ENCODE data around the gene ZNF526.
A peak's percentile ranks its signal among the peaks of the same experiment; 100 is the strongest.

Gene ZNF526

GRCh38 chr19:42253245-42254088, 33.4 kb downstream of the ZNF526 start:
- peaks cover 7% of the 10 kb centered on the region for H3K27me3 ChIP-seq (ENCODE audit: insufficient read depth, poor library complexity, severe bottlenecking)
- DNase-seq (ENCODE audit: low read depth in 1 of 2, low spot score in 1 of 2): peak; percentile 65 to 86
- peak overlapping the region; percentile 94 for H3K27ac ChIP-seq (replicated peaks)
- H3K4me3 ChIP-seq (replicated peaks; ENCODE audit: insufficient read depth, low read length): peak overlapping the region; percentile 92
- TF ChIP-seq REST (IDR thresholded peaks at IDR 0.05; ENCODE audit: insufficient replicate concordance, low read depth) (no peak), POLR2AphosphoS5 (IDR thresholded peaks at IDR 0.05; ENCODE audit: low read depth) (peak; percentile 46), SPI1 (IDR thresholded peaks at IDR 0.05; ENCODE audit: borderline replicate concordance, low read depth) (peak; percentile 88)

DNA sequence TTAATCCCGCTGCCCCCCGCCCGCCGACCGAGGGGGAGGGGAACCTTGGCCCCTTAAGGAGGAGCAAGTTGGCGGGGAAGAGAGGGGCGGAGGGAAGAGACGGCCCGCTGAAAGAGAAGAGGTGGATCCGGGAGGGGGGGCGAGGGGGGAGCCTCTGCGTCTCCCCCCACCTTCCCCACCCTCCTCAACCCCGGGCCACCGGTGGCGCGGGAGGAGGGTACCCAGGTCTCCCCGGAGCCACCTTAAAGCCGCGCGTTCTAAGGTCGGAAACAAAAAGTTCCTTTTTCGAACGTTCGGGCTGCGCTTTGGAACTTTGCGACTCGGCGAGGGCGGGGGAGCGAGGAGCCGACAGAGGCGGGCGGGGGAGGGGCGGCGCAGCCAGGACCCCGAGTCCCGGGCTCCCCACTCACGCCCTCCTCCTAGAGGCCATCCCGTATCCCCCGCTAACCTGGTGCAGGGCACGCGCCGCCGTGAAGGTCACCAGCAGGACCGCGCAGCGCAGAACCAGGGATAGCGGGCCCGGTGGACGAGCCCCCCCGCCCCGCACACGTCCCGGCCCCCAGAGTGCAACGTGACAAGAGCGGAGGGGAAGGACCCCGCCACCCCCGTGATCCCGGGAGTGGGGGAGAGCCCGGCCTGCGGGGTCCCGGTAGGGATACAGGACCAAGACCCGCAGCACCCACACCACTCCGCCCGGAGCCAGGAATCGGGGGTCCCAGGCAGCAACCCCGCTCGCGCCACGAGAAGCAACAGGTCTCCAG, 34.2 kb downstream of the ZNF526 start:
- peak; percentile 67 to 80 for DNase-seq (ENCODE audit: low read depth in 1 of 2, low spot score in 1 of 2)

DNA sequence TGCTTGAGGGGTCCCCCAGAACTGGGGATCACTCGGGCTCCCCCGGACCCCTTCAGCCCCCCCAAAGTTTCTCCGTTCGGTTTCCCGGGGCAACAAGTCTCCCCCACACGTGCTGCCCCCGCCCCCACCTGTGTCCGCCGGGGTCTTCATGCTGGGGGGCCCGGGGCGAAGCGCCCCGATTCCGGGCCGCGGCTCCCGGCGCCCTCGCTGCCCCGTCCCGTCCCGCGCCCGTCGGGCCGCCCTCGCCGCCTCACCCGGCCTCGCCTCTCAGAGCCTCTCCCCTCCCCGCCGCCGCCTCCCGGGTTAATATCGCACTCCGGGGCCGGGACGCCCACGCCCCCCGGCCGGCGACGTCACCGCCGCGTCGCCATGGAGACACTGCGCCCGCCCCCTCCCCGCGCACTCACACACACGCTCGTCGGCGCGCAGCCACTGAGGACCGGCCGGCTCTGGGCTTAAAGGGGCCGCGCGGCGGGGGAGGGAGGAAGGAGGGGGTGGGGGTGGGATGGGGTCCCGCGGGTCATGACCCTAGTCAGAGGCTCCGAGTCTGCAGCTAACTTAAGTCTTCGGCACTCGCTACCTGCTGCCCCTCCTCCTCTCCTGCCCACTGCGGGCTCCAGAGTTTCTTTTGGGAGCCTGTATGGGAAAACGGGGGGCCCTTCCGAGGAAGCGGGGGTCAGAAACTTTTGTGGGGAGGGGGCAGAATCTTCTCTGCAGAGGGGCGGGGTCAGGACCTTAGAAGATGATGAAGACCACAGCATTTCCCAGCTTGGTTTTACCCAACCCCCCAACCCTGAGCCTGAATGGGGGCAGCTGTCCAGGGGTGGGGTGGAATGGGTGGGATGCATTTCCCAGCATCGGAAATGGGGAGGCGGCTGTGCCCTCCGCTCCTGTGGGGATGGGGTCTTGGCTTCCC, 35.0 kb downstream of the ZNF526 start, which contains the start of gene ERF:
Gene ERF, minus strand, starts transcription at position 279 of the 916 bp plus-strand sequence. Its CDS starts 129 bp downstream, at position 150.
- no peak for TF ChIP-seq GABPA (IDR thresholded peaks at IDR 0.05; ENCODE audit: low read depth)
- no peak for TF ChIP-seq REST (IDR thresholded peaks at IDR 0.05; ENCODE audit: insufficient replicate concordance, low read depth)
- TF ChIP-seq POLR2AphosphoS5 (IDR thresholded peaks at IDR 0.05; ENCODE audit: low read depth): no peak; the same call in 1 of the 2 replicates
- TF ChIP-seq SPI1 (IDR thresholded peaks at IDR 0.05; ENCODE audit: borderline replicate concordance, low read depth): no peak
- TF ChIP-seq, protein P1, sequence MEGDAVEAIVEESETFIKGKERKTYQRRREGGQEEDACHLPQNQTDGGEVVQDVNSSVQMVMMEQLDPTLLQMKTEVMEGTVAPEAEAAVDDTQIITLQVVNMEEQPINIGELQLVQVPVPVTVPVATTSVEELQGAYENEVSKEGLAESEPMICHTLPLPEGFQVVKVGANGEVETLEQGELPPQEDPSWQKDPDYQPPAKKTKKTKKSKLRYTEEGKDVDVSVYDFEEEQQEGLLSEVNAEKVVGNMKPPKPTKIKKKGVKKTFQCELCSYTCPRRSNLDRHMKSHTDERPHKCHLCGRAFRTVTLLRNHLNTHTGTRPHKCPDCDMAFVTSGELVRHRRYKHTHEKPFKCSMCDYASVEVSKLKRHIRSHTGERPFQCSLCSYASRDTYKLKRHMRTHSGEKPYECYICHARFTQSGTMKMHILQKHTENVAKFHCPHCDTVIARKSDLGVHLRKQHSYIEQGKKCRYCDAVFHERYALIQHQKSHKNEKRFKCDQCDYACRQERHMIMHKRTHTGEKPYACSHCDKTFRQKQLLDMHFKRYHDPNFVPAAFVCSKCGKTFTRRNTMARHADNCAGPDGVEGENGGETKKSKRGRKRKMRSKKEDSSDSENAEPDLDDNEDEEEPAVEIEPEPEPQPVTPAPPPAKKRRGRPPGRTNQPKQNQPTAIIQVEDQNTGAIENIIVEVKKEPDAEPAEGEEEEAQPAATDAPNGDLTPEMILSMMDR (IDR thresholded peaks at IDR 0.05; ENCODE audit: insufficient read depth, low read length): no peak
- peaks cover 7% of the 10 kb centered on the region for H3K27me3 ChIP-seq (ENCODE audit: insufficient read depth, poor library complexity, severe bottlenecking)
- peak within 1 kb of the TSS; percentile 92 for H3K4me3 ChIP-seq (replicated peaks; ENCODE audit: insufficient read depth, low read length)
- peak; percentile 78 to 87 for DNase-seq (ENCODE audit: low read depth in 1 of 2, low spot score in 1 of 2)
- H3K27ac ChIP-seq (replicated peaks): peak within 1 kb of the TSS; percentile 94

More for the DNA sequence above, 34.2 kb downstream of the ZNF526 start:
- Histone ChIP-seq H3K27ac (replicated peaks) (peak overlapping the region; percentile 94), H3K4me3 (replicated peaks; ENCODE audit: insufficient read depth, low read length) (peak overlapping the region; percentile 92), H3K27me3 (ENCODE audit: insufficient read depth, poor library complexity, severe bottlenecking) (peaks cover 7% of the 10 kb centered on the region)
- TF ChIP-seq POLR2AphosphoS5 (IDR thresholded peaks at IDR 0.05; ENCODE audit: low read depth): peak; percentile 9
- TF ChIP-seq, protein P1 (IDR thresholded peaks at IDR 0.05; ENCODE audit: insufficient read depth, low read length): no peak
